Activated CD8-positive, alpha-beta memory T cell treated with anti-CD3 and anti-CD28 coated beads for 36 hours (primary cell): ENCODE data around the gene CSTF3. TPM values are rescaled to one million over a fixed set of nuclear protein-coding genes. Genes with fewer than 3 reads are reported as not detected.
"Not testable (repeated sequence)": the region's sequence is repeated elsewhere in the genome, so short reads cannot be mapped to it uniquely, and the experiment has no call there.

ENCODE experiments used
- CTCF ChIA-PET: fragments of 350-600 bp; sonication (Branson Sonifier 250); formaldehyde crosslinking; loops from one replicate; lab custom pipeline; 2021; ENCODE audit warnings: antibody characterized with exemption; lab: Charles Lee
- POLR2A ChIA-PET: fragments of 350-600 bp; sonication (Branson Sonifier 250); formaldehyde crosslinking; loops from one replicate; lab custom pipeline; 2021; ENCODE audit warnings: antibody characterized with exemption; lab: Charles Lee
- total RNA-seq, 2 experiments: library from RNA; stranded (reverse); gene quantifications; one replicate each; pipeline ENCODE4 v1.2.3, GENCODE V29; 2021

The CSTF3 gene
- total RNA-seq, result 10 to 100 TPM; 33.7 to 40.2 TPM

GRCh38 chr11:33161120-33162005, at the start of gene CSTF3:
TSS of gene CSTF3 (minus strand) at chr11:33161480. CDS start at chr11:33161325, 155 bp downstream.
- CTCF ChIA-PET, result interaction anchor here (1.0 kb wide), 1 partner anchor 165 kb away, joined by 3 read pairs; no protein-coding TSS in a partner anchor
- POLR2A ChIA-PET, result interaction anchor here (0.6 to 0.8 kb wide), 4 partner anchors 95 to 1073 kb away, joined by 3 to 5 read pairs (median 4); partner anchors contain the start of genes CD59 and HIPK3

GRCh38 chr11:33208150-33208549, 46.9 kb upstream of the CSTF3 start:
- ChIA-PET CTCF (interaction anchor here (0.9 kb wide), 1 partner anchor 13 kb away, joined by 8 read pairs; no protein-coding TSS in a partner anchor), POLR2A (no interaction called here)

GRCh38 chr11:33207408-33207985, 46.2 kb upstream of the CSTF3 start:
- ChIA-PET POLR2A (no interaction called here), CTCF (interaction anchor here (0.9 kb wide), 1 partner anchor 12 kb away, joined by 8 read pairs; no protein-coding TSS in a partner anchor)

- POLR2A ChIA-PET, result no interaction called here
Observed at GRCh38 chr11:33197915-33198727, 36.8 kb upstream of the CSTF3 start.

GRCh38 chr11:33195462-33196173, 34.3 kb upstream of the CSTF3 start:
- POLR2A ChIA-PET, result no interaction called here
- CTCF ChIA-PET, result interaction anchor here (0.7 to 1.0 kb wide), 2 partner anchors 12 to 146 kb away, joined by 4 to 8 read pairs; no protein-coding TSS in a partner anchor

More at GRCh38 chr11:33197915-33198727, 36.8 kb upstream of the CSTF3 start:
- CTCF ChIA-PET, result no interaction called here

- CTCF ChIA-PET, result no interaction called here
Observed at GRCh38 chr11:33194455-33194854, 33.2 kb upstream of the CSTF3 start.

GRCh38 chr11:33191467-33191866, 30.2 kb upstream of the CSTF3 start:
- POLR2A ChIA-PET, result no interaction called here
- CTCF ChIA-PET, result no interaction called here

More at GRCh38 chr11:33194455-33194854, 33.2 kb upstream of the CSTF3 start:
- POLR2A ChIA-PET, result no interaction called here

GRCh38 chr11:33187998-33188722, 26.9 kb upstream of the CSTF3 start:
- CTCF ChIA-PET, result no interaction called here
- POLR2A ChIA-PET, result no interaction called here

GRCh38 chr11:33185756-33186155, 24.5 kb upstream of the CSTF3 start:
- ChIA-PET POLR2A (no interaction called here), CTCF (no interaction called here)

GRCh38 chr11:33182246-33182878, 21.1 kb upstream of the CSTF3 start:
- POLR2A ChIA-PET, result no interaction called here

GRCh38 chr11:33179348-33179803, 18.1 kb upstream of the CSTF3 start:
- POLR2A ChIA-PET, result no interaction called here

More at GRCh38 chr11:33182246-33182878, 21.1 kb upstream of the CSTF3 start:
- CTCF ChIA-PET, result no interaction called here

GRCh38 chr11:33178443-33179180, 17.3 kb upstream of the CSTF3 start:
- POLR2A ChIA-PET, result no interaction called here

More at GRCh38 chr11:33179348-33179803, 18.1 kb upstream of the CSTF3 start:
- CTCF ChIA-PET, result no interaction called here

GRCh38 chr11:33177676-33178336, 16.5 kb upstream of the CSTF3 start:
- ChIA-PET CTCF (no interaction called here), POLR2A (no interaction called here)

More at GRCh38 chr11:33178443-33179180, 17.3 kb upstream of the CSTF3 start:
- CTCF ChIA-PET, result no interaction called here

- CTCF ChIA-PET, POLR2A ChIA-PET: not testable (repeated sequence)
Observed at GRCh38 chr11:33176760-33177159, 15.5 kb upstream of the CSTF3 start.

- POLR2A ChIA-PET, result no interaction called here
- CTCF ChIA-PET, result interaction anchor here (0.8 kb wide), 1 partner anchor 157 kb away, joined by 3 read pairs; no protein-coding TSS in a partner anchor
Observed at GRCh38 chr11:33172996-33173395, 11.7 kb upstream of the CSTF3 start.

GRCh38 chr11:33172345-33172744, 11.1 kb upstream of the CSTF3 start:
- POLR2A ChIA-PET, result no interaction called here

More at GRCh38 chr11:33172345-33172744, 11.1 kb upstream of the CSTF3 start:
- CTCF ChIA-PET, result no interaction called here
